ENCODE results near the gene ZNF91.
"Not testable (repeated sequence)": the region's sequence is repeated elsewhere in the genome, so short reads cannot be mapped to it uniquely, and the experiment has no call there.

Gene ZNF91

GRCh38 chr19:23318143-23318542 is 77.1 kb downstream of the ZNF91 start:
- TF ChIP-seq POLR2A (IDR thresholded peaks at IDR 0.05; ENCODE audit: low read depth, low read length) = no peak
- no peak for DNase-seq (ENCODE audit: insufficient read length, low spot score)
- no peak for FAIRE-seq

DNA sequence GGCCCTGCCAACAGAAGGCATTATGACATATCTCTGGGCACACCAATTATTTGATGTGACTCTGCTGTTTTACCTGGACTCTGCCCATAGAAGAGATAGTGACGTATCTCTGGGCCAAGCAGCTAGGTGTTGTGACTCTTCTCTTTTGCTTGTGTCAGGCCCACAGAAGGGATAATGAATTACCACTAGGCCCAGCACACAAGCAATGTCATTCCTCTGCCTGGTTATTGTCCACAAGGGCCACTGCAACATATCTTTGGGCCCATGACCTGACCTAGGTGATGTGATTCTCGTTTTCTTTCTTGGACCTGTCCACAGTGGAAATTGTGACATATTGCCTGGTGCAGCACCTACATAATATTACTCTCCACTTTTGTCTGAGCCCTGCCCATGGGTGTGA is 80.0 kb downstream of the ZNF91 start:
- no peak for TF ChIP-seq POLR2A (IDR thresholded peaks at IDR 0.05; ENCODE audit: low read depth, low read length)
- DNase-seq (ENCODE audit: insufficient read length, low spot score) (no peak), FAIRE-seq (no peak)

- no peak for TF ChIP-seq POLR2A (IDR thresholded peaks at IDR 0.05; ENCODE audit: low read depth, low read length)
- DNase-seq (ENCODE audit: insufficient read length, low spot score) (no peak), FAIRE-seq (no peak)
These were observed 80.6 kb downstream of the ZNF91 start for GRCh38 chr19:23314505-23315251.

DNA sequence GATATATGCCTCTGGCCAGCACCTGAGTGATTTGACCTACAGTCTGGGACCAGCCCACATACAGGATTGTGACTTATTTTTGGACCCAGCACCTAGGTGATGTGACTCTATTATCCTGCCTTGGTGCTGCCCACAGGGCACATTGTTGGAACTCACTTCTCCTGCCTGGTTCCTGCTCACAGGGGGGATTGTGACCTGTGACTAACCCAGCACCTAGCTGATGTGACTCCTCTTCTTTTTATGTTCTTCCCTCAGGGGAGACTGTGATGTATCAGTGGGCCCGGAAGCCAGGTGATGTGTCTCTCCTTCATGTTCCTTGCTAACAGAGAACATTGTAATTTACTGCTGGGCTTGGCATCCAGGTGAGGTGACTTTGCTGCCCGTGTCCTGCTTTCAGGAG is 82.1 kb downstream of the ZNF91 start:
- no peak for TF ChIP-seq POLR2A (IDR thresholded peaks at IDR 0.05; ENCODE audit: low read depth, low read length)
- DNase-seq (ENCODE audit: insufficient read length, low spot score) = no peak
- FAIRE-seq = no peak

GRCh38 chr19:23312515-23312914 is 82.8 kb downstream of the ZNF91 start:
- TF ChIP-seq POLR2A (IDR thresholded peaks at IDR 0.05; ENCODE audit: low read depth, low read length) = no peak
- no peak for FAIRE-seq
- DNase-seq (ENCODE audit: insufficient read length, low spot score) = no peak

DNA sequence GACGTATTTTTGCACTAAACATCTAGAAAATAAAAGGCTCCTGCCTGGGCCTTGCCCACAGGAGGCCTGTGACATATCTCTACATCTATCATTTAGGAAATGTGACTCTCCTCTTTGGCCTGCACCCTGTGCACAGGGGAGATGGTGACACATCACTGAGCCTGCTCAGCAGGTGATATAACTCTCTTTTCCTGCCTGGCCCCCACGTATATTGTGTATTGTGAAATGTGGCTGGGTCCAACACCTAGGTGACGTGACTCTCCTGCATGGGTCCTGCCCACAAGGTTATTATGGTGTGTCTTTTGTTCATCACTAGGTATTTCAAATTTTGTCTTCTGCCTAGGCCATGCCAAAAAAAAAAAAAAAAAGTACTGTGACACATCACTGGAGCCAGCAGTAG is 83.7 kb downstream of the ZNF91 start:
- no peak for TF ChIP-seq POLR2A (IDR thresholded peaks at IDR 0.05; ENCODE audit: low read depth, low read length)
- no peak for FAIRE-seq

DNA sequence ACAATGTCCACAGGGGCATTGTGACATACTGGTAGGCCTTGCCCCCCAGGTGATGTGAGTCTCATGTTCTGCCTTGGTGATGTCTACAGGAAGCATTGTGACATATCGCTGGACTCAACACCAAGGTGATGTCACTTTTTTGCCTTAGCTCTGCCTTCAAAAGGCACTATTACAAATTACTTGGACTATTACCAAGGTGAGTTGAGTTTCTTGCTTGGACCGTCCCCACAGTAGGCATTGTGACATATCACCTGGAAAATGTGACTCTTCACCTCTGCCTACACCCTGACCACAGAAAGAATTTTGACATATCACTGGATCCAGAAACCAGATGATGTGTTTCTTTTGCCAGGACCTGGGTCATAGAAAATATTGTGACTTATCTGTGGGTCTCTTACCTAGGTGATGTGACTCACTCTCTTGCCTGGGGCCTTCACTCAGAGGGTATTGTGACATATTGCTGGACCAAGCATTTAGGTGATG is 84.5 kb downstream of the ZNF91 start:
- TF ChIP-seq POLR2A (IDR thresholded peaks at IDR 0.05; ENCODE audit: low read depth, low read length) = no peak
- FAIRE-seq (no peak), DNase-seq (ENCODE audit: insufficient read length, low spot score) (no peak)

More for the DNA sequence above, 83.7 kb downstream of the ZNF91 start:
- no peak for DNase-seq (ENCODE audit: insufficient read length, low spot score)

- FAIRE-seq = no peak
- no peak for TF ChIP-seq POLR2A (IDR thresholded peaks at IDR 0.05; ENCODE audit: low read depth, low read length)
These were observed 85.3 kb downstream of the ZNF91 start for GRCh38 chr19:23309926-23310325.

GRCh38 chr19:23305555-23305954 is 89.7 kb downstream of the ZNF91 start:
- FAIRE-seq (no peak), DNase-seq (ENCODE audit: insufficient read length, low spot score) (no peak)
- TF ChIP-seq POLR2A (IDR thresholded peaks at IDR 0.05; ENCODE audit: low read depth, low read length) = no peak

More at GRCh38 chr19:23309926-23310325, 85.3 kb downstream of the ZNF91 start:
- DNase-seq (ENCODE audit: insufficient read length, low spot score) = no peak

GRCh38 chr19:23304238-23304637 is 91.0 kb downstream of the ZNF91 start:
- no peak for DNase-seq (ENCODE audit: insufficient read length, low spot score)
- no peak for FAIRE-seq
- TF ChIP-seq POLR2A (IDR thresholded peaks at IDR 0.05; ENCODE audit: low read depth, low read length) = no peak

GRCh38 chr19:23294141-23294540 is 101.1 kb downstream of the ZNF91 start:
- FAIRE-seq (no peak), DNase-seq (ENCODE audit: insufficient read length, low spot score) (no peak)
- no peak for TF ChIP-seq POLR2A (IDR thresholded peaks at IDR 0.05; ENCODE audit: low read depth, low read length)

- FAIRE-seq; DNase-seq (ENCODE audit: insufficient read length, low spot score): not testable (repeated sequence)
These were observed 105.3 kb downstream of the ZNF91 start for GRCh38 chr19:23289966-23290365.

Data from H54 (cell line).